CD4-positive, alpha-beta memory T cell (primary cell): ENCODE data around the gene HDGFL2. TPM values are rescaled to one million over a fixed set of nuclear protein-coding genes. Genes with fewer than 3 reads are reported as not detected.
A peak's percentile ranks its signal among the peaks of the same experiment; 100 is the strongest.

Experiments
- CTCF ChIA-PET: fragments of 350-600 bp; sonication (Branson Sonifier 250); formaldehyde crosslinking; loops from one replicate; lab custom pipeline; 2021; ENCODE audit warnings: inconsistent platforms; ENCODE audit not compliant: partially characterized antibody; lab: Charles Lee
- POLR2A ChIA-PET: fragments of 350-600 bp; sonication (Branson Sonifier 250); formaldehyde crosslinking; loops from one replicate; lab custom pipeline; 2021; ENCODE audit not compliant: partially characterized antibody; lab: Charles Lee
- DNase-seq, 5 donors: peaks; one replicate each; pipeline versions ENCODE4 v3.0.0 to v3.0.0-alpha.2; 2020 to 2022; ENCODE audit warnings: mixed read lengths in 1 of 5
- H3K27ac ChIP-seq: one replicate; pipeline ENCODE4 v1.7.0; 2013; ENCODE audit warnings: low read depth, low read length
- H3K27me3 ChIP-seq: 2 replicates; pipeline ENCODE4 v1.7.0; 2013; ENCODE audit warnings: mild to moderate bottlenecking, low read length, moderate library complexity; ENCODE audit not compliant: insufficient read depth
- H3K36me3 ChIP-seq: 2 replicates; pipeline ENCODE4 v1.7.0; 2013; ENCODE audit warnings: mild to moderate bottlenecking, low read length, moderate library complexity; ENCODE audit not compliant: insufficient read depth
- H3K4me1 ChIP-seq: 2 replicates; pipeline ENCODE4 v1.7.0; 2013; ENCODE audit warnings: mild to moderate bottlenecking, low read length, moderate library complexity; ENCODE audit not compliant: insufficient read depth
- H3K4me3 ChIP-seq, 2 donors: one replicate each; pipeline ENCODE4 v1.7.0; 2013; ENCODE audit warnings: low read length in 2 of 2, mild to moderate bottlenecking in 1 of 2
- H3K9me3 ChIP-seq, 2 donors: one replicate each; pipeline ENCODE4 v1.7.0; 2013; ENCODE audit warnings: low read length in 2 of 2, control low read depth in 1 of 2; ENCODE audit not compliant: control insufficient read depth in 1 of 2
- H3K27ac Mint-ChIP-seq, 7 donors: one replicate each; pipeline ENCODE4 v1.8.0; 2020 to 2021; ENCODE audit warnings: mixed read lengths in 7 of 7, mild to moderate bottlenecking in 6 of 7, inconsistent platforms in 3 of 7, moderate library complexity in 3 of 7
- H3K27me3 Mint-ChIP-seq, 2 donors: one replicate each; pipeline ENCODE4 v1.8.0; 2020 to 2021; ENCODE audit warnings: mixed read lengths in 2 of 2
- H3K36me3 Mint-ChIP-seq, 2 donors: one replicate each; pipeline ENCODE4 v1.8.0; 2020 to 2021; ENCODE audit warnings: mixed read lengths in 2 of 2, inconsistent platforms in 1 of 2, mild to moderate bottlenecking in 1 of 2
- H3K4me1 Mint-ChIP-seq, 4 donors: one replicate each; pipeline ENCODE4 v1.8.0; 2020 to 2021; ENCODE audit warnings: mixed read lengths in 4 of 4, mild to moderate bottlenecking in 1 of 4
- H3K4me3 Mint-ChIP-seq, 8 donors: one replicate each; pipeline ENCODE4 v1.8.0; 2020 to 2021; ENCODE audit warnings: mixed read lengths in 8 of 8, mild to moderate bottlenecking in 7 of 8, moderate library complexity in 6 of 8, inconsistent platforms in 3 of 8
- H3K9me3 Mint-ChIP-seq, 8 donors: one replicate each; pipeline ENCODE4 v1.8.0; 2020 to 2021; ENCODE audit warnings: mixed read lengths in 8 of 8, mild to moderate bottlenecking in 5 of 8, inconsistent platforms in 3 of 8, moderate library complexity in 1 of 8
- intact Hi-C: fragments of 100-400 bp; cut with micrococcal nuclease; formaldehyde crosslinking; loops from one replicate; pipeline ENCODE4 v1.15.1; 2023
- polyA plus RNA-seq, 2 donors: library from polyadenylated mRNA; unstranded; fragments of 300-500 nt; fragmentation: Illumina TruSeq; gene quantifications; one replicate each; pipeline ENCODE4 v1.2.3, GENCODE V29; 2021
- total RNA-seq, 2 experiments: library from RNA; stranded (reverse); gene quantifications; one replicate each; pipeline ENCODE4 v1.2.3, GENCODE V29; 2021

Gene HDGFL2
- total and polyA plus RNA-seq, 4 experiments from 2014 or later = 3.5 to 39.7 (median 31.3) TPM

DNA sequence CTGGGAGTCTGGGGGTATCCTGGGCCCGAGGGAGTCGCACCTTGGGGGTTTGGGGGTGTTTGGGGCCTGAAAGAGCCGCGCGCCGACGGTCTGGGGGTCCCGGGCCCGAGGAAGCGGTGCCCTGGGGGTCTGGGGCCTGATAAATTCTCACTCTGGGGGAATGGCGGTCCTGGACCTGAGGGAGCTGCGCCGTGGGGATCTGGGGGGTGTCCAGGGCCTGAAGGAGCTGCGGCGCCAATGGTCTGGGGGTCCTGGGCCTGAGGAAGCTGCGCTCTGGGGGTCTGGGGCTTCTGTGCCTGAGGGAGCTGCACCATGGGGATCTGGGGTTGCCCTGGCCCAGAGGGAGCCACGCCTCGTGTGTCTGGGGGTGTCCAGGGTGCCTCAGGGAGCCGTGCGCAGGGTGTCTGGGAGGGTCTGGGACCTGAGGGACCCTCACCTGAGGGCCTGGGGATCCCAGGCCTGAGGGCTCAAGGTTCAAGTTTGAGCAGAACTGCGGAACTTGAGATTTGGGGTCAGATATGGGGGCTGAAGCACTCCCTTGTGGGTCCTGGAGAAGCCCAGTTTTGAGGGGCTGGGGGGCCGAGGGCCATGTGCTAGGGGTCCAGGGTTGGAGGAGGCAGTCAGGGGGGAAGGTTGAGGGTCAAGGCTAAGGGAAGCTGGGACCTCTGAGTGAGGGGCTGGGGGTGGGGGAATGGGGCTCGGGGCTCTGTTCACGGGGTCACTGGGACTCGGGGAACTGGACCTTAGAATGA lies 1.1 kb downstream of the HDGFL2 start:
- Mint-ChIP-seq H3K9me3 (no peaks in the 10 kb centered on the region), H3K27me3 (no peaks in the 10 kb centered on the region), H3K4me1 (peaks cover 9 to 26% (median 16%) of the 10 kb centered on the region in 4 donors), H3K36me3 (peaks cover 8 to 12% of the 10 kb centered on the region in 2 donors), H3K27ac (peak overlapping the region in 5 of 7 donors; percentile 35 to 80 (median 51)), H3K4me3 (peak overlapping the region; percentile 37 to 87 (median 80))
- Histone ChIP-seq H3K36me3 (peaks cover 4% of the 10 kb centered on the region), H3K4me3 (peak overlapping the region; percentile 29 to 51), H3K9me3 (no peaks in the 10 kb centered on the region), H3K27ac (peak overlapping the region; percentile 46), H3K4me1 (peaks cover 30% of the 10 kb centered on the region), H3K27me3 (no peaks in the 10 kb centered on the region)
- intact Hi-C loops = loop anchor here (5.0 kb wide), 1 partner anchor 711 kb away; the partner anchor contains the start of genes APBA3 and MRPL54
- no peak for DNase-seq
- POLR2A ChIA-PET = interaction anchor here (0.7 to 3.6 kb wide), 4 partner anchors 16 to 496 kb away, joined by 3 to 50 read pairs (median 3); partner anchors contain the start of genes KDM4B, UBXN6 and YJU2
- CTCF ChIA-PET = no interaction called here

DNA sequence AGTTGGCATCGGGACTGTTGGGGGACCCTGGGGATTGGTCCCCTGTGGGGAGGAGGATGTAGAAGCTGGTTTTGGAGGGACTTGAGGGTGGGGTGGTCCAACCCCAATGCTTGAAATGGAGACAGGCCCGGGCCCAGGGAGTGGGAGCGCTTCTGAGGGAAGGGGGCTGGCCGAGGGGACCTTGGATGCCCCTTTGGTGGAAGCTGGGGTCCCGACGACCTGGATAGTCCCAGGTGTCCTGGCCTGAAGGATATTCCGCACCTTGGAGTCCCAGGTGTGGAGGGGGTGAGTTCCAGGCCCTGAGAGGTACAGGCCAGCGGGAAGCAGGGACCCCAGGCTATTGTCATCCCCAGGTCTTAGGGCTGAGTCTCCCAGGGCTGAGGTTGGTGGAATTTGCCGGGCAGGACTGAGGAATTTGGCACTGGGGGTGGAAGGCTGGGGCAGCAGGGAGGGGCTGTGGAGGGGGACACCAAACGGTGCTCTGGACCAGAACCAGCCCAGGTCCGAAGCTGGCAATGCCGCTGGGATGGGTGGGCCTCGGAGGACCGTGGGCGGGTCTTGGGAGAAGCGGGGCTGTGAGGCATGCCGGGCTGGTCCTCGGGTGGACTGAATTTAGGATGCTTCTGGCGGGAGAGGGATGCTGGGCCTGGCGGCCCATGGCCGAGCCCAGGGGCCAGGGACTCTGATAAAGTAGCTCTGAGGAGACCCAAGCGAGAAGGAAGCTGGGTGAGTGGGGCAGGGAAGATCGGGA lies 1.8 kb downstream of the HDGFL2 start:
- H3K36me3 Mint-ChIP-seq = peaks cover 8 to 12% of the 10 kb centered on the region in 2 donors

DNA sequence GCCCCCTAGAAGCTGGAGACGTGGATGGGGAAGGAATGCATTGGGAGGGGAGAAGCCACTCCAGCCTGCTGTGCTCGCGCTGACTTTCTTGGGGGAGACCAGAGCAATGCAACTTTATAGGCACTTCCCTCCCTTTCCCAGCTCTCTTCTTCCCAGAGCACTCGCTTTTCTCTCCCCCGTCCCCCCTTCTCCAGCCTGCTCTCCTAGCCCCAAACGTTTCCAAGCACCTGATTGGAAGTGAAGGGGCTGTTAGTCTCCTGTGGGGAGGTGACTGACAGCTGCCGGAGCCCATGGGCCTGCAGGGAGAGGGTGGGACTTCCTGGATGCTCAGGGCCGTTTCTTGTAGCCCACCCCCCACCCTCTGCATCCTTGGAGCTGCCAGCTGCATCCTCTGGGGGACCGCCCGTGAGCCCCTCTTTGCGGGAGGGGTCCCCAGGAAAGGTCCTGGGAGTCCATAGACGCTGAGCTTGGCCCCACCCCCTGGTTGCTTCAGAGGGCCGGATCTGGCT lies 2.5 kb downstream of the HDGFL2 start:
- CTCF ChIA-PET = interaction anchor here (0.8 kb wide), 1 partner anchor 14 kb away, joined by 3 read pairs; no protein-coding TSS in a partner anchor
- no peaks in the 10 kb centered on the region for H3K27me3 Mint-ChIP-seq
- H3K4me3 Mint-ChIP-seq = peak overlapping the region in 7 of 8 donors; percentile 43 to 87 (median 61)
- H3K27ac Mint-ChIP-seq = peak overlapping the region in 3 of 7 donors; percentile 46 to 84 (median 66)
- no peak overlapping the region for H3K27ac ChIP-seq
- no peak overlapping the region for H3K4me3 ChIP-seq
- peaks cover 4% of the 10 kb centered on the region for H3K36me3 ChIP-seq
- H3K27me3 ChIP-seq = no peaks in the 10 kb centered on the region
- H3K9me3 Mint-ChIP-seq = no peaks in the 10 kb centered on the region
- intact Hi-C loops = loop anchor here (5.0 kb wide), 1 partner anchor 712 kb away; the partner anchor contains the start of genes APBA3 and MRPL54
- peaks cover 30% of the 10 kb centered on the region for H3K4me1 ChIP-seq
- no peak for DNase-seq
- POLR2A ChIA-PET = no interaction called here
- peaks cover 8 to 12% of the 10 kb centered on the region in 2 donors for H3K36me3 Mint-ChIP-seq
- H3K9me3 ChIP-seq = no peaks in the 10 kb centered on the region
- peaks cover 9 to 26% (median 16%) of the 10 kb centered on the region in 4 donors for H3K4me1 Mint-ChIP-seq

More for the DNA sequence above, 1.8 kb downstream of the HDGFL2 start:
- peaks cover 4% of the 10 kb centered on the region for H3K36me3 ChIP-seq
- no peaks in the 10 kb centered on the region for H3K27me3 Mint-ChIP-seq
- intact Hi-C loops = loop anchor here (5.0 kb wide), 1 partner anchor 712 kb away; the partner anchor contains the start of genes APBA3 and MRPL54
- no peak overlapping the region for H3K4me3 ChIP-seq
- peaks cover 30% of the 10 kb centered on the region for H3K4me1 ChIP-seq
- peak overlapping the region; percentile 43 to 87 (median 69) for H3K4me3 Mint-ChIP-seq
- no peak overlapping the region for H3K27ac ChIP-seq
- no peaks in the 10 kb centered on the region for H3K27me3 ChIP-seq
- no peaks in the 10 kb centered on the region for H3K9me3 Mint-ChIP-seq
- DNase-seq = no peak
- H3K27ac Mint-ChIP-seq = peak overlapping the region in 5 of 7 donors; percentile 46 to 86 (median 51)
- ChIA-PET POLR2A (interaction anchor here (1.3 kb wide), 1 partner anchor 495 kb away, joined by 3 read pairs; the partner anchor contains the start of gene KDM4B), CTCF (interaction anchor here (0.8 kb wide), 1 partner anchor 13 kb away, joined by 3 read pairs; no protein-coding TSS in a partner anchor)
- H3K4me1 Mint-ChIP-seq = peaks cover 9 to 26% (median 16%) of the 10 kb centered on the region in 4 donors
- H3K9me3 ChIP-seq = no peaks in the 10 kb centered on the region

DNA sequence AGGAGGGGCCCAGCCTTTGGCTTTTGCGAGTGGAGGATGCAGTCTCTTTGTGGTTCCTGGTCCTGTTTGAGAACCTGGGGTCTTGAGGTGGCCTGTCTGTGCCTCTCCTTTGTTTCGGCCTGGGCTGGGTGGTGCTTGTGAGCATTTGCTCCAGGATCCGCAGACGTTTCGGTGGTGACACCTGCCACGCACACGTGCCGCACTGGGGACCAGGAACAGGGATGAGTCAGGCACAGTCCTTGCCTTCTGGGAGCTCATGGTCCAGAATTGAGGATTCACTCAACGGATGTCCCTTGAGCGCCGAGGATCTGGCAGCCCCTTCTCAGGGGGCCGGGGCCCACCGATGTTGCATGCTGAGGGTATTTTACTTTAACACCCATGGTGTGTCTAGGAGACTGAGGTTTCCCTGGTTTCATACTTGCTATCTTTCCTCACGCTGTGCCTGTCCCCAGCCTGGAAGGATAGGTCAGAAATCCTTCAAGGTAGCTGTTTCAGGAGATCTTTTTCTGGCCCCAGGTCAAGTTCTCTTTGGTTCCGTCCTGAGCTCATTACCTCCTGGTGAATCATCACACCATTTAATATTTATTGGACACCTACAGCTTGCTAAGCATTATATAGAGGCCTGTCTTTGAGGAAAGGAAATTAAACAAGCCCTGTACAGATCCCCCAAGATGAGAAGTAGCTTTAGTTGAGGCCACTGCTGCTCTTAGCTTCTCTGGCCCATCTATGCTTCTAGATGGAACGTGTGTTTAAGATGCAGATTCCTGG lies 5.1 kb downstream of the HDGFL2 start:
- Histone ChIP-seq H3K27me3 (no peaks in the 10 kb centered on the region), H3K4me1 (peaks cover 21% of the 10 kb centered on the region), H3K36me3 (peaks cover 4% of the 10 kb centered on the region), H3K27ac (no peak overlapping the region), H3K4me3 (no peak overlapping the region), H3K9me3 (no peaks in the 10 kb centered on the region)
- ChIA-PET POLR2A (no interaction called here), CTCF (no interaction called here)
- Mint-ChIP-seq H3K4me1 (peaks cover 5 to 19% (median 11%) of the 10 kb centered on the region in 4 donors), H3K27me3 (no peaks in the 10 kb centered on the region), H3K27ac (peak overlapping the region in 2 of 7 donors; percentile 15 to 31), H3K9me3 (no peaks in the 10 kb centered on the region), H3K4me3 (no peak overlapping the region), H3K36me3 (peaks cover 11 to 15% of the 10 kb centered on the region in 2 donors)
- intact Hi-C loops = no loop called here
- no peak for DNase-seq

DNA sequence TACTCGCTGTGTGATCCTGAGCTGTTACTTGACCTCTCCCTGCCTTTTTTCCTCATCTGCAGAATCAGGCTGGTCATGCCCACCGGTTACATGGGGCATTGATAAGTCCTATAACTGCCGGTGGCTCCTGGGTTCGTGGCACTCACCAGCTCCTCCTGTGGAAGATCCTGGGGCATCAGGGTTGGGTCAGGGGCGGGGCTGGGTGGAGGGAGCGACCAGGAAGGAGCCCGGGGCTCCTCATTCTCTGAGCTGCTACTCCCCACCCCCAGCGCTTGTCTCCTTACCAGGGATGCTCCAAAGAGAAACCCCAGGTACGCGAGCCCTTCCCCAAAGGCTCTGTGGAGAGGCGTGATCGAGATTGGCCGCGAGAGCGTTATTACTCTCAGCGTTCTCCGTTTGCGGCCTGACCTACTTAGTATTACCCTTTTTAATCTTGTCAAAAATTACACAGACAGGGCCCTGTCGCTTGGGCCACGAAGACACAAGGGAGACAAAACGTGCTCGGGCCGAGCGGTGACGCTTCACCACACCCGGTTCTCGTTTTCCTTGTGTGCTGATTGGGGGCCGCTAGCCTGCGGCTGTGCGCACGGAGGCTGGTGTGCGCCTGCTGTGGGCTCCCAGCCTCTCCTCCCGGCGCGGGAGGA lies 10.7 kb downstream of the HDGFL2 start:
- Histone ChIP-seq H3K27ac (no peak overlapping the region), H3K27me3 (no peaks in the 10 kb centered on the region), H3K9me3 (no peaks in the 10 kb centered on the region), H3K4me3 (no peak overlapping the region), H3K4me1 (no peaks in the 10 kb centered on the region), H3K36me3 (peaks cover 7% of the 10 kb centered on the region)
- intact Hi-C loops = no loop called here
- no peaks in the 10 kb centered on the region for H3K9me3 Mint-ChIP-seq
- H3K36me3 Mint-ChIP-seq = peaks cover 14 to 20% of the 10 kb centered on the region in 2 donors
- no peak overlapping the region for H3K27ac Mint-ChIP-seq
- H3K27me3 Mint-ChIP-seq = no peaks in the 10 kb centered on the region
- no peak overlapping the region for H3K4me3 Mint-ChIP-seq
- ChIA-PET CTCF (no interaction called here), POLR2A (no interaction called here)
- peaks cover 0 to 4% (median 1%) of the 10 kb centered on the region in 4 donors for H3K4me1 Mint-ChIP-seq
- DNase-seq = no peak

DNA sequence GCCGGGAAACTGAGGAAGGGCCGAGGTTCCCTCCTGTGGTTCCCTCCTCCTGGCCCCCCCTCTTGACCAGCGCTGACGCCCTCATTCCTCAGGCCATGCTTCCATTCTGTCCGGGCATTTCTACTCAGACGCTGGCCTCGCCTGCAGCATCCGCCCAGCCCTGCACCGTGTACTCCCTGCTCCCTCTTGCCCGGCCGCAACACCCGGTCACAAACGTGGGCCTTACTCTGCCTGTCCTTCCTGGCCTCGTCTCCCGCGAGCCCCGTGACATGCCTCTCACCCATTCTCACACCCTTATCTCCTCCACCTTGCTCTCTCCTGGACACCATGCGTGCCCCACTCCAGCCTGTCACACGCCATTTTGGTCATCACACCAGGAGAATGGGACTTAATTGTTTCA lies 11.3 kb downstream of the HDGFL2 start:
- no peaks in the 10 kb centered on the region for H3K9me3 Mint-ChIP-seq
- peak overlapping the region in 2 of 7 donors; percentile 20 to 68 for H3K27ac Mint-ChIP-seq
- ChIA-PET CTCF (interaction anchor here (0.7 kb wide), 1 partner anchor 12 kb away, joined by 4 read pairs; no protein-coding TSS in a partner anchor), POLR2A (no interaction called here)
- no peak overlapping the region for H3K4me3 Mint-ChIP-seq
- no peaks in the 10 kb centered on the region for H3K27me3 Mint-ChIP-seq
- peaks cover 0 to 4% (median 1%) of the 10 kb centered on the region in 4 donors for H3K4me1 Mint-ChIP-seq
- H3K27me3 ChIP-seq = no peaks in the 10 kb centered on the region
- no peaks in the 10 kb centered on the region for H3K9me3 ChIP-seq
- no peaks in the 10 kb centered on the region for H3K4me1 ChIP-seq
- no peak for DNase-seq
- H3K4me3 ChIP-seq = no peak overlapping the region
- H3K36me3 ChIP-seq = peaks cover 7% of the 10 kb centered on the region
- intact Hi-C loops = no loop called here
- H3K36me3 Mint-ChIP-seq = peaks cover 14 to 20% of the 10 kb centered on the region in 2 donors
- H3K27ac ChIP-seq = no peak overlapping the region
